ENCODE measurements around the gene SAAL1. TPM values are rescaled to one million over a fixed set of nuclear protein-coding genes. Genes with fewer than 3 reads are reported as not detected.
"Not testable (repeated sequence)": the region's sequence is repeated elsewhere in the genome, so short reads cannot be mapped to it uniquely, and the experiment has no call there.

Gene SAAL1
- total RNA-seq = 9.3 TPM
- long read RNA-seq, transcript SAAL1-202 (12 exons, 1,582 nt) = major isoform, 7 of 9 reads
- long read RNA-seq, partial matches to known transcripts = 1 of 9 reads
- long read RNA-seq, other reads (novel, unspliced or antisense) = 1 of 9 reads

- intact Hi-C loops (cut with DNase I) = loop anchor here (5.0 kb wide), 1 partner anchor 114 kb away; no protein-coding TSS in a partner anchor
- DNase-seq (ENCODE audit: low spot score) = peak; percentile 92
Measured at GRCh38 chr11:18105802-18106574, at the start of gene SAAL1. Gene SAAL1, minus strand, starts transcription at chr11:18106082. Its CDS starts 41 bp downstream, at chr11:18106041.

DNA sequence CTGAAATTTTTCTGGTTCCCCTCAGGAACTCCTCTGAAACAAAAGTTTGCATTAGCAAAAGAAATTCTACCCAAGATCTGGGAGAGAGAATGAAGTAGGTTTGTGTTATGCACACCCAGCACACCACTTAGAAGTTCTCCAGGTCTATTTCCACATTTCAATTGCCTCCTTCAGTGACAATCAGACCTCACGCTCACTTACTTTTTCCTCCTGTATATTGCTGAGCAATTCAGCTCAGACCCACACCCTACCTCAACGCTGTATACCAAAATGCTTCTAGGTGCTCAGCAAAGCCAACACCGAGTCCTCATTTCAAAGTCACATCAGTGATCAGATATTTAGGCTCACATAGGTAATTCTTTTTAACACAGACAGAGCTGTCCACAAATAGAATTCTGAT, 45.7 kb upstream of the SAAL1 start:
- intact Hi-C loops (cut with DNase I) = no loop called here
- no peak for DNase-seq (ENCODE audit: low spot score)

- intact Hi-C loops (cut with DNase I) = no loop called here
- no peak for DNase-seq (ENCODE audit: low spot score)
Measured at GRCh38 chr11:18145837-18146236, 40.0 kb upstream of the SAAL1 start.

DNA sequence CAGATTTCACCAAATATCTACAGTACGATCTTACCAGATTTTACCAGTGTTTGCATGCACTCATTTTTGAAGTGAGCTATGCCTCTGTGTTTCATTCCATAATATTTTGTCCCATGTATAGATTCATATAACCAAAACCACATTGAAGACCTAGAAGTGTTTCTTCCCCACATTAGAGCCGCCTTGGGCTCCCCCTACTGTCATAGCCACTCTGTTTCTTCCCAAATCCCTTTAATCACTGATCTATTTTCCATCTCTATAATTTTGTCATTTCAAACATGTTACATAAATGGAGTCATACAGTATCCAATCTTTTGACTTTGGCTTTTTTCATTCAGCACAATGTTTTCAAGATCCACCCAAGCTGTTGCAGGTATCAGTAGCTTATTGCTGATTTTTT, 39.1 kb upstream of the SAAL1 start:
- intact Hi-C loops (cut with DNase I) = no loop called here
- DNase-seq (ENCODE audit: low spot score) = no peak

- intact Hi-C loops (cut with DNase I) = no loop called here
- no peak for DNase-seq (ENCODE audit: low spot score)
Measured at GRCh38 chr11:18144243-18144642, 38.4 kb upstream of the SAAL1 start.

DNA sequence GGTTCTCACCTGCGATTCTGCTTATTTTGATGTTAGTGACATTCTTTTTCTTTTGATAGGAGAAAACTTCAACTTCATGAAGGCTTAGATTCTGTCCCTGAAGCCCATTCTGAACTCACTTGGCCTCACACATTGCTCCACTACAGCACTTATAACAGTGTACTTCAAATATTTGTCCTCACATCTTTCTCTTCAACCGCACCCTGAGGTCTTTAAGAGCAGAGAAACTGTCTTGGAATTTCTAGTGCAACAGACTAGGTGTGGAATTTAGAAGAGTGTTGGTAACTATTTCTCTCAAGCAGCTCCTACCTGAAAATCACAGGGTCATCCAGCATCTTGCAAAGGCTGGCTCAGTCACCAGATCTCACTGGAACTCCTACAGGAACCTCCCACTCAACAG, 34.3 kb upstream of the SAAL1 start:
- DNase-seq (ENCODE audit: low spot score) = no peak
- intact Hi-C loops (cut with DNase I) = no loop called here

DNA sequence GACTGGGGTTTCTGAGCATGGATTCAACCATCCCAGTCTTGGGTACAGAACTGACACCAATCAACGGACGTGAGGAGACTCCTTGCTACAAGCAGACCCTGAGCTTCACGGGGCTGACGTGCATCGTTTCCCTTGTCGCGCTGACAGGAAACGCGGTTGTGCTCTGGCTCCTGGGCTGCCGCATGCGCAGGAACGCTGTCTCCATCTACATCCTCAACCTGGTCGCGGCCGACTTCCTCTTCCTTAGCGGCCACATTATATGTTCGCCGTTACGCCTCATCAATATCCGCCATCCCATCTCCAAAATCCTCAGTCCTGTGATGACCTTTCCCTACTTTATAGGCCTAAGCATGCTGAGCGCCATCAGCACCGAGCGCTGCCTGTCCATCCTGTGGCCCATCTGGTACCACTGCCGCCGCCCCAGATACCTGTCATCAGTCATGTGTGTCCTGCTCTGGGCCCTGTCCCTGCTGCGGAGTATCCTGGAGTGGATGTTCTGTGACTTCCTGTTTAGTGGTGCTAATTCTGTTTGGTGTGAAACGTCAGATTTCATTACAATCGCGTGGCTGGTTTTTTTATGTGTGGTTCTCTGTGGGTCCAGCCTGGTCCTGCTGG, 31.4 kb upstream of the SAAL1 start:
- DNase-seq (ENCODE audit: low spot score) = no peak
- intact Hi-C loops (cut with DNase I) = no loop called here

DNA sequence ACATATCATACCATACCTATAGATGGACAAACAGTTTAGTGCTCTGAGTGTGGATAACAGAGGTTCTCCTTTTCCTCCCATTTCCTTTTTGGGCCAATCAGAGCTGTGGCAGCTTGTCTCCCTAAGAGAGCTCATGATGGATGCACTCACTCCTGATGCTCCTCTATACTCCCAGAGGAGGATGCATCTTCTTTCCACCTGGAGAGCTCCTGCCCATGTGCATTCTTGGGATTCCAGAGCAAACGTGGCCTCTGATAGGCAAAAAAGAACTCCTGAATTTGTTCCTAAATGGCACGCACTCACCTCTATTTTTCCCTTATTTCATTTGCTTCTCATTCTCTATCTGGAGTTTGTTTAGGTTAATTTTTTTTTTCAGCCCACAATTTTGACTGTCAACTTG, 29.4 kb upstream of the SAAL1 start:
- intact Hi-C loops (cut with DNase I) = no loop called here
- no peak for DNase-seq (ENCODE audit: low spot score)

DNA sequence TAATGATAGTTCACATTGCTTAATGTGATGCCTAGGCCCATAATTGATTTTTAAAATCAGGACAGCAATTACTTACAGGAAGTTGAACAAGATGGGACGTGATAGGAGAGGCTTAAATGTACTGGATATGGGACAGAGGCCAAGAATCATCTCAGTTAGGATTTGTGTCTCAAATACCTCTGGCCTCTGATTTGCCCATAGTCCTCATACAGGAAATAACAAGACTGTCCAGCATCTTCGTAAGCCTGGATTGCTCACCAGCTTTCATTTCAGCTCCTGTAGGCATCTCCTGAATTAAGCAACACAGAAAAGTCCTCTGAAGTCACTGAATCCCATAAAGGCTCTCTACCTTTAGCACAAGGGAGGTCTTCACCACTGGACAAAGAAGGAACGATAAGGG, 26.5 kb upstream of the SAAL1 start, which contains the start of gene MRGPRX3:
MRGPRX3 (plus strand) TSS at position 231 of the 400 bp plus-strand sequence. CDS start 4,632 bp downstream, outside the sequence.
- intact Hi-C loops (cut with DNase I) = no loop called here

DNA sequence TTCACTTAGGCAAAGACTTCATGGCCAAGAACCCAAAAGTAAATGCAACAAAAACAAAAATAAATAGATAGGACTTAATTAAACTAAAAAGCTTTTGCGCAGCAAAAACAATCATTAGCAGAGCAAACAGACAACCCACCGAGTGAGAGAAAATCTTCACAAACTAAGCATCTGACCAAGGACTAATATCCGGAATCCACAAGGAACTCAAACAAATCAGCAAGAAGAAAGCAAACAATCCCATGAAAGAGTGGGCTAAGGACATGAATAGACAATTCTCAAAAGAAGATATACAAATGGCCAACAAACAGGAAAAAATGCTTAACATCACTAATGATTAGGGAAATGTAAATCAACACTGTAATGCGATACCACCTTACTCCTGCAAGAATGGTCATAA, 25.2 kb upstream of the SAAL1 start:
- DNase-seq (ENCODE audit: low spot score); intact Hi-C loops (cut with DNase I): not testable (repeated sequence)

More for the DNA sequence above, 26.5 kb upstream of the SAAL1 start, which contains the start of gene MRGPRX3:
- no peak for DNase-seq (ENCODE audit: low spot score)

DNA sequence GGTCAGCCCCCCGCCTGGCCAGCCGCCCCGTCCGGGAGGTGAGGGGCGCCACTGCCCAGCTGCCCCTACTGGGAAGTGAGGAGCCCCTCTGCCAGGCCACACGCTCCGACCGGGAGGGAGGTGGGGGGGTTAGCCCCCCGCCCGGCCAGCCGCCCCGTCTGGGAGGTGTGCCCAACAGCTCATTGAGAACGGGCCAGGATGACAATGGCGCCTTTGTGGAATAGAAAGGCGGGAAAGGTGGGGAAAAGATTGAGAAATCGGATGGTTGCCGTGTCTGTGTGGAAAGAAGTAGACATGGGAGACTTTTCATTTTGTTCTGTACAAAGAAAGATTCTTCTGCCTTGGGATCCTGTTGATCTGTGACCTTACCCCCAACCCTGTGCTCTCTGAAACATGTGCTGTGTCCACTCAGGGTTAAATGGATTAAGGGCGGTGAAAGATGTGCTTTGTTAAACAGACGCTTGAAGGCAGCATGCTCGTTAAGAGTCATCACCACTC, 15.5 kb upstream of the SAAL1 start:
- DNase-seq (ENCODE audit: low spot score); intact Hi-C loops (cut with DNase I): not testable (repeated sequence)

- intact Hi-C loops (cut with DNase I) = loop anchor here (5.0 kb wide), 1 partner anchor 617 kb away; no protein-coding TSS in a partner anchor
- no peak for DNase-seq (ENCODE audit: low spot score)
Measured at GRCh38 chr11:18115360-18116127, 9.7 kb upstream of the SAAL1 start.

GRCh38 chr11:18111005-18111404, 5.1 kb upstream of the SAAL1 start:
- DNase-seq (ENCODE audit: low spot score) = no peak
- intact Hi-C loops (cut with DNase I) = no loop called here

- intact Hi-C loops (cut with DNase I) = loop anchor here (5.0 kb wide), 1 partner anchor 116 kb away; no protein-coding TSS in a partner anchor
Measured at GRCh38 chr11:18108254-18108653, 2.4 kb upstream of the SAAL1 start.

GRCh38 chr11:18106688-18107087, 806 bp upstream of the SAAL1 start:
- DNase-seq (ENCODE audit: low spot score) = no peak
- intact Hi-C loops (cut with DNase I) = loop anchor here (5.0 kb wide), 1 partner anchor 114 kb away; no protein-coding TSS in a partner anchor

More at GRCh38 chr11:18108254-18108653, 2.4 kb upstream of the SAAL1 start:
- DNase-seq (ENCODE audit: low spot score) = no peak

GRCh38 chr11:18105086-18105801, 638 bp downstream of the SAAL1 start:
- no peak for DNase-seq (ENCODE audit: low spot score)
- intact Hi-C loops (cut with DNase I) = loop anchor here (5.0 kb wide), 1 partner anchor 113 kb away; no protein-coding TSS in a partner anchor

- intact Hi-C loops (cut with DNase I) = loop anchor here (5.0 kb wide), 1 partner anchor 89 kb away; the partner anchor contains the start of gene SERGEF
- DNase-seq (ENCODE audit: low spot score) = no peak
Measured at GRCh38 chr11:18100926-18101656, 4.8 kb downstream of the SAAL1 start.

- DNase-seq (ENCODE audit: low spot score) = no peak
- intact Hi-C loops (cut with DNase I) = no loop called here
Measured at GRCh38 chr11:18093959-18094358, 11.9 kb downstream of the SAAL1 start.
